H1 (cell line): ENCODE results near the gene TBCE. TPM values are rescaled to one million over a fixed set of nuclear protein-coding genes. Genes with fewer than 3 reads are reported as not detected.

Experiments used
- RBBP5 ChIP-seq: IDR thresholded peaks from 2 replicates; pipeline ENCODE4 v1.7.1; 2012; ENCODE audit warnings: low read depth, mild to moderate bottlenecking, inconsistent platforms, low read length, moderate library complexity, borderline replicate concordance
- RFX5 ChIP-seq: IDR thresholded peaks from 2 replicates; pipeline ENCODE4 v1.6.1; 2011; ENCODE audit warnings: low read depth, low read length, improper control_type of control experiment, borderline replicate concordance
- RNF2 ChIP-seq: fragments of 200-900, 300-1000 bp; sonication (generic); IDR thresholded peaks from 2 replicates; pipeline ENCODE4 v1.7.1; 2016; ENCODE audit warnings: borderline replicate concordance, low read depth, mild to moderate bottlenecking, antibody characterized with exemption, low read length; ENCODE audit not compliant: poor library complexity, severe bottlenecking; ENCODE audit errors: missing control alignments
- SUZ12 ChIP-seq: fragments of 200-600 bp; sonication (generic); IDR thresholded peaks from 2 replicates; pipeline ENCODE4 v1.6.1; 2012; ENCODE audit warnings: mild to moderate bottlenecking, inconsistent platforms, low read length, moderate library complexity, mixed read lengths
- TAF1 ChIP-seq: IDR thresholded peaks from 2 replicates; pipeline ENCODE4 v1.6.1; 2011; ENCODE audit warnings: mild to moderate bottlenecking, low read depth, low read length
- polyA plus RNA-seq, 7 experiments: library from polyadenylated mRNA; depleted of rRNA in 3 of 7; stranded (reverse) in 5 of 7; unstranded in 2 of 7; fragments of >200 nt in 5 of 7; fragments of 200-250 nt in 2 of 7; gene quantifications; 1 replicate in 5 of 7; 2 replicates in 1 of 7; 4 replicates in 1 of 7; pipeline versions ENCODE4 v1.2.1 to v1.2.3, GENCODE V29; 2011 to 2013; ENCODE audit warnings: missing spikeins in 2 of 7, mixed read lengths in 2 of 7
- small RNA-seq: library from polyadenylated mRNA; stranded (forward); fragments of <200 nt; extraction: miRNeasy Mini kit (QIAGEN cat#:217004); gene quantifications from one replicate; pipeline ENCODE3, GENCODE V24; 2013; ENCODE audit not compliant: insufficient read depth
- total RNA-seq: library from RNA; stranded (reverse); fragmentation: NEBNext Ultra II Directional; extraction: Animal tissue kit (Norgen Biotek cat#: 25700); gene quantifications from 2 replicates; pipeline ENCODE4 v1.2.1, GENCODE V29; 2021

The TBCE gene
- total and polyA plus RNA-seq, 2 of the 8 experiments (the other 6 are each of a cell fraction or from before 2014, with no cell fraction given) = 22.7 to 42.9 TPM

DNA sequence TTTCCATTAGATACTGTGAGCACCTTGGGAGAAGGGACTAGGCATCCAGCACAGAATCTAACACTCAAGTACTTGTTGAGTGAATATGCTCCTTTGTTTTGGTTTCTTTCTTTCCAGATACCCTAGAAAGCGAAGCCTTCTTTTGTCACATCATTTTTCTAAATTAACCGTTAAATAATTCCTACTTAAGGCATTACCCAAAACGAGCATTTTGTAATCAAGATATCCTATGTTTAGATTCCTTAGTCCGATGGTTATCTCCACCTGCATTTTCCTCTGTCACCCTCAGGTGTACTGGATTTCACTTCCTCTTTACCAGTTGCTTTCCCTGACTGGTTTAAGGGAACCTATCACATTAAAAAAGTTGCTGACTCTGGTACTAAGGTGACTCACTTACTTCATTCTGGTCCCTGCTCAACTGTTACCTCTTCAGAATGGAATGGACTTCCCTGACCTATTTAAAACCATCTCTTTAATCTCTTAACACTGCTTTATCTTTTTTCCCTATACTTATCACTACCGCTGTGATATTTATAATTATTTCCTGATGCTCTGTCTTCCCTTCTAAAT is 133.8 kb downstream of the TBCE start (continued):
- no peak for TF ChIP-seq RNF2
- no peak for TF ChIP-seq RBBP5
- no peak for TF ChIP-seq SUZ12
- TF ChIP-seq RFX5 = no peak
- no peak for TF ChIP-seq TAF1

Small RNA genes lying within 50 kb of the gene (small RNA-seq; reads per million reads assigned to genes)
- not detected for gene AL391994.1
- gene RPS21P1 = not detected

Other genes with a start within 250 kb of the TBCE start
- 151 and 168 TPM in 2 replicates for gene TOMM20, start 238.6 kb upstream of the TBCE start, total RNA-seq
- gene TOMM20, start 238.6 kb upstream of the TBCE start, polyA plus RNA-seq (2011; rRNA removed) = 47.7 and 71.4 TPM in 2 replicates
- 108 and 115 TPM in 2 replicates for gene RBM34, start 206.2 kb upstream of the TBCE start, total RNA-seq
- gene RBM34, start 206.2 kb upstream of the TBCE start, polyA plus RNA-seq (2011; rRNA removed) = 18.8 and 28.7 TPM in 2 replicates
- gene ARID4B, start 39.2 kb upstream of the TBCE start, total RNA-seq = 28.8 and 29.2 TPM in 2 replicates
- 3.3 and 5.1 TPM in 2 replicates for gene ARID4B, start 39.2 kb upstream of the TBCE start, polyA plus RNA-seq (2011; rRNA removed)
- gene GGPS1, start 38.9 kb upstream of the TBCE start, total RNA-seq = 40.4 and 43.6 TPM in 2 replicates
- 10.9 and 20.9 TPM in 2 replicates for gene GGPS1, start 38.9 kb upstream of the TBCE start, polyA plus RNA-seq (2011; rRNA removed)
- 36.4 and 39.4 TPM in 2 replicates for gene B3GALNT2, start 137.0 kb downstream of the TBCE start, total RNA-seq
- gene B3GALNT2, start 137.0 kb downstream of the TBCE start, polyA plus RNA-seq (2011; rRNA removed) = 12.2 and 15.4 TPM in 2 replicates